Measurements from ENCODE around the gene ATP6V0C.

The ATP6V0C gene

GRCh38 chr16:2513405-2514332, at the start of gene ATP6V0C:
TSS of gene ATP6V0C (plus strand) at chr16:2513952. CDS start at chr16:2514104, 152 bp downstream.
- DNase-seq (ENCODE audit: low spot score) = peak; percentile 95

DNA sequence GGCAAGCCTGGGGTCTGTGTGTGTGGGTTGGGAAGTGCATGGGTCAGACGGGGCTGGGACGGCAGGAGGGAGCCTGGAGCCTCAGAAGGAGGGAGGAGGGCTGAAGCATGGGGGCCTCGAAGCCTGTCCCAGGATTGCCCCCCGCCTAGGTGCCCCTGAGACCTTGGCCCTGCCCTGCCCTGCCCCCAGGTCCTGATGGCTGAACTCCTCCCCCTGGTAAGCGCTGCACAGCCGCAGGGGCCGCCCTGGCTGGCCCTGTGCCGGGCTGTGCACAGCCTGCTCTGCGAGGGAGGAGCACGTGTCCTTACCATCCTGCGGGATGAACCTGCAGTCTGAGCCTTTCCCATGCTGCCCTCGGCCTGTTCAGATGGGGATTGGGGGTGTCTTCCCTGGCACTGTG, 49.4 kb upstream of the ATP6V0C start:
- no peak for DNase-seq (ENCODE audit: low spot score)

DNA sequence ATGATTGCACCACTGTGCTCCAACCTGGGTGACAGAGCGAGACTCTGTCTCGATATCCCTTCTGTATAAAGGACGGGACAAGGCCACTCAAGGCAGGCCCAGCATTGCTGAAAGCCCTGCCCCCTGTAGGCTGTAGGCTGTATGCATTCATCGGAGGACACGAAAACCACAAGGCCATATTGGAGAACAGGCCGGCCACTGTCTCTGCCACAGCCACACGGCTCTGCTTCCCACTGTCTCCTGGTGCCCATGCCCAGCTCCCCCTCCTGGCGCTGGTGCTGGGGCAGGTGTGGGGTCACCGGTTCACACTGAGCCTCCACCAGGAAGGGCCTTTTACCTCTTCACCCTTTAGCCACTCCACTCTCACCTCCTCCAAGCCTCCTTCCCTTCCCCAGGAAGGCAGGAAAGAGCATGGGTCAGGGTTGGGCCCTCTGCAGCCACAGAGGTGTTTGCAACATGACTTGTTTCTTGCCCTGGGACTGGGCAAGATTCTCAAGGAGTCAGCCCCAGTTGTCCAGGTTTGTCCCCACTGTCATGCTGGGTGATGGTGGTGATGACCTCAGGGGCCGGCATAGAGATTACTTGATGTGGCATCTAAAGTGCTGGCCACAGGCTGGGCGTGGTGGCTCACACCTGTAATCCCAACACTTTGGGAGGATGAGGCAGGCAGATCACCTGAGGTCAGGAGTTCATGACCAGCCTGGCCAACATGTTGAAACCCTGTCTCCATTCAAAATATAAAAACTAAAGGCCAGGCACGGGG, 47.9 kb upstream of the ATP6V0C start:
- DNase-seq (ENCODE audit: low spot score) = no peak

DNA sequence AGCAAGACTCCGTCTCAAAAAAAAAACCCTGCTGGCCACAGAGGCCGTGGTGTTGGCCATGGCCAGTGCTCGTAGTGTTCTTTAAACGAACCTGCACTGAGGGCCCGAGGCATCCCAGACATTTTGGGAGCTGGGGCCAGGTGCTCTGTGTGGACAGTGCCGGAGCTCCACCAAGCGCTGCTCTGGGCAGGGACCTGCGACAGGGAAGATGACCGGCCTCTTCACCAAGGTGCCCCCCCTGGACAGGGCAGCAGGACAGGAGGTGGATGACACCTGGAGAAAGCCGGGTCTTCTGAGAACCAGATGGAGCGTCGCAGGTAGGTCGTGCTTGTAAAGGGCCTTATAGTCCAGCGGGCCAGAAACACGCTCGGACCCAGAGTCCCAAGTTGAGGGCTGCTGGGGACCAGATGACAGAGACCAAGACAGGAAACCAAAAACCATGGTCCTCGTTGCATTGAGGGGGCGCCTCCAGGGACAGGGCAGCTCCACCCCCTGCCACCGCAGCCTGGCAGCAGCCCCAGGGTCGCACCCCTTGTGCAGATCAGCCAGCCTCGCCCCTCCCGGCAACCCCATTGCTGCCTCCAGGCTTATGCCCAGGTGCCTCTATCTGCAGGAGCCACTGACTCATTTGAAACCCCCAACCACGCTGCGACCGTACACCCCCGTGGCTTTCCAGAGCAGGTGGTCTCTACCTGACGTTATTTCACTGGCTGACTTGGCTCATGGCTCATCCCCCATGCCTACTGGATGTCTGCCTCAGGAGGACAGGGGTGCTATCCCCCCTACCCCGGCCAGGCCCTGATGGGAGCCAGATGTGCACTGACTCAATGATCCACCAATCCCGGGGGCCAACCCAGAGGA, 46.9 kb upstream of the ATP6V0C start:
- no peak for DNase-seq (ENCODE audit: low spot score)

GRCh38 chr16:2467528-2468232, 46.1 kb upstream of the ATP6V0C start:
- DNase-seq (ENCODE audit: low spot score) = peak; percentile 59

DNA sequence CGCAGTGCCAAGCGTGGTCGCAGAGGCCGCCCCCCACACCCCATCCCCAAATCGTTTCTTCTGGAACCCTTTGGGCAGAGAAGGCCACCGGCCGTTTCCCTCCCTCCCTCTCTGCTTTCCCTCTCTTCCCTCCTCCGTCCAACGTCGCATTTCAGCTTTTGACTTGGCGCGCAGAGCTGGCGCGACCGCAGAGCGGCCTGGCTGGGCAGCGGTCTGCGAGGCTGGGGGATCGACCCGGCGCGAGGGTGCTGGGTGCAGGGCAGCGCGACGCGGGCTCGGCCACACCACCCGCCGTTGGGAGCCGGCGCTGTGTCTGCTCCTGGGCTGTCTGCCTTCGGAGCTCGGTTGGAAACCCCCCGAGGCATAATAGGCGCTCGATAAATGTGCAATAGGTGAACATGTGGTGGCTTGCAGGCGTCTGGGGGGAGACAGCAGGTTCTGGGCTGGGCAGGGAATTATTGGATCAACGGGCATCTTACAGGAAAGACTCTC, 45.5 kb upstream of the ATP6V0C start:
- DNase-seq (ENCODE audit: low spot score) = no peak

GRCh38 chr16:2468725-2469398, 44.9 kb upstream of the ATP6V0C start:
- DNase-seq (ENCODE audit: low spot score) = peak; percentile 45

- no peak for DNase-seq (ENCODE audit: low spot score)
Observed at GRCh38 chr16:2469399-2470233, 44.1 kb upstream of the ATP6V0C start.

- DNase-seq (ENCODE audit: low spot score) = no peak
Observed at GRCh38 chr16:2470234-2470601, 43.5 kb upstream of the ATP6V0C start.

DNA sequence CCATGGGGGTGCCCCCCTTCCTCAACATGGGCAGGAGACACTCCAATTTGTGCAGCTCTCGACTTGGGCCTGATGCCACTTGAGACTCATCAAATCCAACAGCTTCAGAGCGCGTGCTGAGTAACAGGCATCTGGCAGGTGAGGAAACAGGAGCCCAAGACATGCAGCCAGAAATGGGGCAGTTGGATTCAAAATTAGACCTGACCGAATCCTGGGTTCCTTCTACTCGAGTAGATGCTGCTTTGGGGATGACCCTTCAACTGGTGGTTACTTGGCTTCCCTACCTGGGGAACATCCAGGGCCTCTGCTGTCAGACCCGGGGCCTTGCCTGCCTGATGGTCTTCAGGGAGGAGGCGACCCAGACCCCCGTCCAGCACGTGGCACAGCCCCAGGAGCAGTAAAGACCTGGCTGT, 43.1 kb upstream of the ATP6V0C start:
- DNase-seq (ENCODE audit: low spot score) = no peak

- DNase-seq (ENCODE audit: low spot score) = no peak
Observed at GRCh38 chr16:2471016-2471652, 42.6 kb upstream of the ATP6V0C start, which contains the start of gene NTN3. TSS of gene NTN3 (plus strand) at chr16:2471297. CDS start at chr16:2471702, 405 bp downstream.

- no peak for DNase-seq (ENCODE audit: low spot score)
Observed at GRCh38 chr16:2471653-2472487, 41.9 kb upstream of the ATP6V0C start.

- no peak for DNase-seq (ENCODE audit: low spot score)
Observed at GRCh38 chr16:2472488-2472864, 41.3 kb upstream of the ATP6V0C start.

DNA sequence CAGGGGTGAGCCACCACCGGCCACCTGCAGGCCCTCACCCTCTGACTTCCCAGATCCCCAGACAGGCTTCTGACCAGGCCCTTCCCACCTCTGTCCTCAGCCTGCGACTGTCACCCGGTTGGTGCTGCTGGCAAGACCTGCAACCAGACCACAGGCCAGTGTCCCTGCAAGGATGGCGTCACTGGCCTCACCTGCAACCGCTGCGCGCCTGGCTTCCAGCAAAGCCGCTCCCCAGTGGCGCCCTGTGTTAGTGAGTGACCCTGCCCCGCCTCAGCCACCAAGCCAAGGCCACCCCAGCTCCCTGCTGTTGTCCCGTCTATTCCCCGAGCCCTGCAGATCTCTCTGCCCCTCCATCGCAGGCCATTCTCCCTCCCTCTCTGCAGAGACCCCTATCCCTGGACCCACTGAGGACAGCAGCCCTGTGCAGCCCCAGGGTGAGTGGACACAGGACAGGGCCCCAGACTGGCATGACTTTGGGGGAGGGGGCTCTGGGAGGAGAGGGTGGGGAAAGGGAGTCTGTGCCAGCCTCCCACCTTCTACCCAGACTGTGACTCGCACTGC, 40.8 kb upstream of the ATP6V0C start:
- no peak for DNase-seq (ENCODE audit: low spot score)

DNA sequence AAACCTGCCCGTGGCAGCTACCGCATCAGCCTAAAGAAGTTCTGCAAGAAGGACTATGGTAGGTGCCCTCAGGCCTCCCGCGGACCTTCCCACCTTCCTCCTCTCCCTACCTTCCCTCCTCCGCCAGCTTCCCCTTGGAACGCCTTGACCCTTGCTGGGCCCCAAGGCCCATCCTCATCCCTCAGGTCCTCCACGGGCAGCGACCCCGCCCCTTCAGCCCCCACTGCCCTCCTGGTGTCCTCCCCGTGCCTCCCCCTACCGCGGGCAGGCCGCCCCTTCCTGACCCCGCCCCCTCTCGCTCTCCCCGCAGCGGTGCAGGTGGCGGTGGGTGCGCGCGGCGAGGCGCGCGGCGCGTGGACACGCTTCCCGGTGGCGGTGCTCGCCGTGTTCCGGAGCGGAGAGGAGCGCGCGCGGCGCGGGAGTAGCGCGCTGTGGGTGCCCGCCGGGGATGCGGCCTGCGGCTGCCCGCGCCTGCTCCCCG, 40.3 kb upstream of the ATP6V0C start:
- DNase-seq (ENCODE audit: low spot score) = no peak

DNA sequence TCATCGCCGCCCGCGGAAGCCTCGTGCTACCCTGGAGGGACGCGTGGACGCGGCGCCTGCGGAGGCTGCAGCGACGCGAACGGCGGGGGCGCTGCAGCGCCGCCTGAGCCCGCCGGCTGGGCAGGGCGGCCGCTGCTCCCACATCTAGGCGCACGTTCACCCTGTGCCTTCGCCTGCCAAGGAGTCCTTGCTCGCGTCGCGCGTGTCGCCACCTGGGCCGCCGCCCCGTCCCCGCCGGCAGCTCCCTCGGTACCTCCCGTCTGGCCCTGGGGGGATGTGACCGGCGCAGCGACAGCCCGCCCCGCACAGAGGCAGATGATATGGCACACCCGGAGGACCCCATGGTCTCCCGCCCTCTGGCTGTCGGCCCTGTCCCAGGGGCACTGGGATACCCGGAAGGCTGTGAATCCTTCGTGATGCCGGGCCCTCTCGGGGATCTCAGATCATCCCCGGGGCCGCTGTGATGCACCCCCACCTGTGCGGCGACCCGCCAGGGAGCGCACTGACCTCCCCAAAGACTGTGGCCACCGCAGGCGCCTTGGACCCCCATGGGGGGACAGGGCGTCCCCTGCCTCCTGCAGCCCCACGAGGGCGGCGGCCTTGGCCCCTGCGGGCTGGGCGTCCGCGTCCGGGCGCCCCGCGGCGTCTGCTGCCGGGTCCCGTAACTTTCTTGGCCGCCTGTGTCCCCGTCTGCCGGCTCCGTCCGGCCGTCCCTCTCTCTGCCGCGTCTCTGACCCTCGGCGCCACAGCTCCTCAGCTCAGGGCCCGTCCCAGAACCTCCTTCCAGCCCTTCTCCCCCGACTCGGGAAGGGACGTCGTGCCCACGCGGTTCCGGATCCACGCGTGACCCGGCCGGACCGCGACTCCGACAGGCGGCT, 39.5 kb upstream of the ATP6V0C start:
- peak; percentile 67 for DNase-seq (ENCODE audit: low spot score)
